SH-SY5Y (cell line): ENCODE results near the gene PAQR9.

Source experiments
- GATA2 ChIP-seq: IDR thresholded peaks from 2 replicates; pipeline ENCODE4 v1.6.1; 2011; ENCODE audit warnings: mild to moderate bottlenecking, low read depth, low read length
- GATA3 ChIP-seq: IDR thresholded peaks from 2 replicates; pipeline ENCODE4 v1.6.1; 2011; ENCODE audit warnings: low read depth, mild to moderate bottlenecking, low read length, moderate library complexity

- TF ChIP-seq GATA2 (no peak), GATA3 (no peak)
Observed at GRCh38 chr3:142929890-142930289, 33.6 kb downstream of the PAQR9 start.
